Gastroesophageal sphincter (tissue), 3 donors: Measurements from ENCODE around the gene SRP68.

ENCODE experiments used
- EP300 ChIP-seq: sonication (generic); formaldehyde crosslinking; IDR thresholded peaks from one replicate; pipeline ENCODE4 v1.6.1; 2017; ENCODE audit warnings: antibody characterized with exemption, mild to moderate bottlenecking
- POLR2A ChIP-seq, 2 donors: fragments of 450-650 bp; IDR thresholded peaks; one replicate each; pipeline ENCODE4 v1.6.1; 2017; ENCODE audit warnings: antibody characterized with exemption in 2 of 2, mild to moderate bottlenecking in 2 of 2, moderate library complexity in 1 of 2
- POLR2AphosphoS5 ChIP-seq: sonication (generic); formaldehyde crosslinking; IDR thresholded peaks from one replicate; pipeline ENCODE4 v1.6.1; 2017; ENCODE audit warnings: antibody characterized with exemption
- TF ChIP-seq, protein P1 (sequence below), 4 experiments: fragments of 200-600 bp in 2 of 4; fragments of 450-650 bp in 2 of 4; sonication (generic) in 1 of 4; IDR thresholded peaks; one replicate each; pipeline ENCODE4 v1.5.1; 2017 to 2019; ENCODE audit warnings: antibody characterized with exemption in 4 of 4, mild to moderate bottlenecking in 2 of 4, moderate library complexity in 2 of 4

- TF ChIP-seq, protein P1, sequence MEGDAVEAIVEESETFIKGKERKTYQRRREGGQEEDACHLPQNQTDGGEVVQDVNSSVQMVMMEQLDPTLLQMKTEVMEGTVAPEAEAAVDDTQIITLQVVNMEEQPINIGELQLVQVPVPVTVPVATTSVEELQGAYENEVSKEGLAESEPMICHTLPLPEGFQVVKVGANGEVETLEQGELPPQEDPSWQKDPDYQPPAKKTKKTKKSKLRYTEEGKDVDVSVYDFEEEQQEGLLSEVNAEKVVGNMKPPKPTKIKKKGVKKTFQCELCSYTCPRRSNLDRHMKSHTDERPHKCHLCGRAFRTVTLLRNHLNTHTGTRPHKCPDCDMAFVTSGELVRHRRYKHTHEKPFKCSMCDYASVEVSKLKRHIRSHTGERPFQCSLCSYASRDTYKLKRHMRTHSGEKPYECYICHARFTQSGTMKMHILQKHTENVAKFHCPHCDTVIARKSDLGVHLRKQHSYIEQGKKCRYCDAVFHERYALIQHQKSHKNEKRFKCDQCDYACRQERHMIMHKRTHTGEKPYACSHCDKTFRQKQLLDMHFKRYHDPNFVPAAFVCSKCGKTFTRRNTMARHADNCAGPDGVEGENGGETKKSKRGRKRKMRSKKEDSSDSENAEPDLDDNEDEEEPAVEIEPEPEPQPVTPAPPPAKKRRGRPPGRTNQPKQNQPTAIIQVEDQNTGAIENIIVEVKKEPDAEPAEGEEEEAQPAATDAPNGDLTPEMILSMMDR (IDR thresholded peaks at IDR 0.05): no peak
- no peak for TF ChIP-seq POLR2A (IDR thresholded peaks at IDR 0.05)
- no peak for TF ChIP-seq POLR2AphosphoS5
- no peak for TF ChIP-seq EP300
These were observed 7.2 kb upstream of the SRP68 start for GRCh38 chr17:76079535-76079955.
